Loucy (cell line): Measurements from ENCODE around the gene NUB1.
A peak's percentile ranks its signal among the peaks of the same experiment; 100 is the strongest.

Experiments
- H2AFZ ChIP-seq: fragments of 200-600 bp; sonication (generic); 2 replicates; pipeline ENCODE4 v1.6.0; 2016; ENCODE audit warnings: antibody characterized with exemption, mild to moderate bottlenecking, low read length, moderate library complexity
- H3F3A ChIP-seq: fragments of 200-600 bp; 2 replicates; pipeline ENCODE4 v1.6.0; 2016; ENCODE audit warnings: antibody characterized with exemption, low read depth, mild to moderate bottlenecking
- H3K27me3 ChIP-seq: fragments of 200-600 bp; sonication (generic); 2 replicates; pipeline ENCODE4 v1.6.1; 2014; ENCODE audit warnings: low read length, mild to moderate bottlenecking; ENCODE audit not compliant: insufficient read depth, poor library complexity, severe bottlenecking
- H3K36me3 ChIP-seq: fragments of 200-600 bp; sonication (generic); 2 replicates; pipeline ENCODE4 v1.6.1; 2016; ENCODE audit warnings: low read length; ENCODE audit not compliant: insufficient read depth
- H3K4me1 ChIP-seq: fragments of 200-600 bp; sonication (generic); 2 replicates; pipeline ENCODE4 v1.5.1; 2014; ENCODE audit warnings: low read length, mild to moderate bottlenecking; ENCODE audit not compliant: insufficient read depth, poor library complexity, severe bottlenecking
- H3K4me2 ChIP-seq: fragments of 200-600 bp; sonication (generic); 2 replicates; pipeline ENCODE4 v1.6.0; 2014; ENCODE audit warnings: antibody characterized with exemption, low read length, low read depth, mild to moderate bottlenecking; ENCODE audit not compliant: poor library complexity, severe bottlenecking
- H3K4me3 ChIP-seq: fragments of 200-600 bp; sonication (generic); 2 replicates; pipeline ENCODE4 v1.5.1; 2014; ENCODE audit warnings: low read length, mild to moderate bottlenecking, mixed read lengths; ENCODE audit not compliant: poor library complexity, severe bottlenecking
- H3K79me2 ChIP-seq: fragments of 200-600 bp; sonication (generic); 2 replicates; pipeline ENCODE4 v1.6.1; 2014; ENCODE audit warnings: low read length; ENCODE audit not compliant: insufficient read depth
- H3K9ac ChIP-seq: fragments of 200-600 bp; sonication (generic); 2 replicates; pipeline ENCODE4 v1.6.0; 2014; ENCODE audit warnings: mild to moderate bottlenecking, low read depth, low read length, moderate library complexity; ENCODE audit not compliant: poor library complexity, severe bottlenecking
- H3K9me2 ChIP-seq: fragments of 200-600 bp; sonication (generic); replicated peaks from 2 replicates; pipeline ENCODE4 v1.6.1; 2016; ENCODE audit warnings: low read depth, low read length, mixed read lengths
- H3K9me3 ChIP-seq: fragments of 200-600 bp; sonication (generic); 2 replicates; pipeline ENCODE4 v1.6.1; 2014; ENCODE audit warnings: mild to moderate bottlenecking, antibody characterized with exemption, low read length, low read depth; ENCODE audit not compliant: insufficient read depth
- H4K20me1 ChIP-seq: fragments of 200-600 bp; sonication (generic); 2 replicates; pipeline ENCODE4 v1.6.0; 2014; ENCODE audit warnings: antibody characterized with exemption, low read length, mild to moderate bottlenecking; ENCODE audit not compliant: insufficient read depth, poor library complexity, severe bottlenecking
- EZH2phosphoT487 ChIP-seq: fragments of 200-600 bp; IDR thresholded peaks from 2 replicates; pipeline ENCODE4 v1.6.1; 2018; ENCODE audit warnings: antibody characterized with exemption, mild to moderate bottlenecking, moderate library complexity, borderline replicate concordance
- TF ChIP-seq, protein P1 (sequence below): fragments of 200-600 bp; sonication (generic); conservative IDR thresholded peaks from 2 replicates; pipeline ENCODE4 v1.5.1; 2014; ENCODE audit warnings: mild to moderate bottlenecking, antibody characterized with exemption, low read length

NUB1 gene

DNA sequence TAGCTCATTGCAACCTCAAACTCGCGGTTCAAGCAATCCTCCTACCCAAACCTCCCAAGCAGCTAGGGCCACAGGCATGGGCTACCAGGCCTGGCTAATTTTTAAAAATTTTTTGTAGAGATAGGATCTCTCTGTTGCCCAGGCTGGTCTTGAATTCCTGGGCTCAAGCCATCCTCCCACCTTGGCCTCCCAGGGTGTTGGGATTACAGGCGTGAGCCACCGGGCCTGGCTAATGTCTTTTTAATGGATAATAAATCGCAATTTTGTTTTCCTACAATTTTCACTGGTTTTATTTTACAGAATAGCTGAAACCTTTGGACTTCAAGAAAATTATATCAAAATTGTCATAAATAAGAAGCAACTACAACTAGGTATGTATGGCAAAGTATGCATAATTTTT lies 10.9 kb downstream of the NUB1 start:
- H3K9me3 ChIP-seq, result no peaks in the 10 kb centered on the region
- H3F3A ChIP-seq, result peaks cover 12% of the 10 kb centered on the region; the same call in 1 of the 2 replicates
- peaks cover 4% of the 10 kb centered on the region for H4K20me1 ChIP-seq
- peak overlapping the region; percentile 67 for H3K9ac ChIP-seq
- peaks cover 28% of the 10 kb centered on the region; the same call in 1 of the 2 replicates for H3K36me3 ChIP-seq
- H3K4me3 ChIP-seq, result peak overlapping the region; percentile 61
- H3K4me1 ChIP-seq, result peaks cover 45% of the 10 kb centered on the region
- no peaks in the 10 kb centered on the region for H3K27me3 ChIP-seq
- no peak overlapping the region for H2AFZ ChIP-seq
- TF ChIP-seq, protein P1, sequence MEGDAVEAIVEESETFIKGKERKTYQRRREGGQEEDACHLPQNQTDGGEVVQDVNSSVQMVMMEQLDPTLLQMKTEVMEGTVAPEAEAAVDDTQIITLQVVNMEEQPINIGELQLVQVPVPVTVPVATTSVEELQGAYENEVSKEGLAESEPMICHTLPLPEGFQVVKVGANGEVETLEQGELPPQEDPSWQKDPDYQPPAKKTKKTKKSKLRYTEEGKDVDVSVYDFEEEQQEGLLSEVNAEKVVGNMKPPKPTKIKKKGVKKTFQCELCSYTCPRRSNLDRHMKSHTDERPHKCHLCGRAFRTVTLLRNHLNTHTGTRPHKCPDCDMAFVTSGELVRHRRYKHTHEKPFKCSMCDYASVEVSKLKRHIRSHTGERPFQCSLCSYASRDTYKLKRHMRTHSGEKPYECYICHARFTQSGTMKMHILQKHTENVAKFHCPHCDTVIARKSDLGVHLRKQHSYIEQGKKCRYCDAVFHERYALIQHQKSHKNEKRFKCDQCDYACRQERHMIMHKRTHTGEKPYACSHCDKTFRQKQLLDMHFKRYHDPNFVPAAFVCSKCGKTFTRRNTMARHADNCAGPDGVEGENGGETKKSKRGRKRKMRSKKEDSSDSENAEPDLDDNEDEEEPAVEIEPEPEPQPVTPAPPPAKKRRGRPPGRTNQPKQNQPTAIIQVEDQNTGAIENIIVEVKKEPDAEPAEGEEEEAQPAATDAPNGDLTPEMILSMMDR, result no peak
- no peak for TF ChIP-seq EZH2phosphoT487
- H3K79me2 ChIP-seq, result peaks cover 26% of the 10 kb centered on the region; the same call in 1 of the 2 replicates
- no peaks in the 10 kb centered on the region for H3K9me2 ChIP-seq
- H3K4me2 ChIP-seq, result peak overlapping the region; percentile 71

DNA sequence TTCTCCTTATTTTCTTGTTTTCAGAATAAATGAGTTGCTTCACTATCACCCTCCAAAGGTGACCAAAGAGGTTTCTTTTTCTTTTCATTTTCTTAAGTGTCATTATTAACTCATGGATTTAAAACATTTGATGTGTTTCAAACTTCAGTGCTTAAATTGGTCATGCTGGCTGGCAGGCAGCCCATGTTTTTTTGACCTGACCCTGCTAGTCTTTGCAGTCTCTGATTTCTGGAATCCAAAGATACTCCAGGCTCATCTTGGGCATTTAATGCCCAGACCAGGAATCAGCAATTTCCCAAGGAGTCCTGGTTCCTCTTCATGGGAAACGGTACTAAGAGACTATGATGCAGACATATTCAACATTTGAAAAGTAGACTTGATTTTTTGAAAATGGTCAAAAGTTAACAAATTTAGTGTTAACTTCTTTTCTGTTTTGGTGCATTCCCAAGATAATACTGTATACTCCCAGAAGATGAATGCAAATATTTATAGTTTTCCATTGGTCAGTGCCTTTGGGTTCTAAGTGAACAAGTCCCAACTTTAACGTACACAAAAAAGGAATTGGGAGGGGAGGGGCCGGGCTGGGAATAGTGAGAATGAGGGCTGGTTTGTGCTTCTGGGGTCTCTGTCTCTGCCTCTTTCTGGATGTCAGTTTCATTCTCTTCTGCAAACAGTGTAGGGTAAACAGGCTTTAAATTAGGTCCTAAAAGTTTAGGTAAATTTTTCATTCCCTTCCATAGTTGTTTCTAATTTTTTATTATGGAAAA lies 19.8 kb downstream of the NUB1 start:
- H3K79me2 ChIP-seq, result no peaks in the 10 kb centered on the region
- no peaks in the 10 kb centered on the region for H3K4me1 ChIP-seq
- no peaks in the 10 kb centered on the region for H3K9me3 ChIP-seq
- peaks cover 42% of the 10 kb centered on the region; the same call in 1 of the 2 replicates for H3K36me3 ChIP-seq
- no peak overlapping the region for H2AFZ ChIP-seq
- no peaks in the 10 kb centered on the region for H4K20me1 ChIP-seq
- no peak overlapping the region for H3K4me2 ChIP-seq
- H3F3A ChIP-seq, result no peaks in the 10 kb centered on the region
- H3K4me3 ChIP-seq, result no peak overlapping the region
- no peaks in the 10 kb centered on the region for H3K27me3 ChIP-seq
- TF ChIP-seq, protein P1, result no peak
- no peak for TF ChIP-seq EZH2phosphoT487
- no peaks in the 10 kb centered on the region for H3K9me2 ChIP-seq
- no peak overlapping the region for H3K9ac ChIP-seq

DNA sequence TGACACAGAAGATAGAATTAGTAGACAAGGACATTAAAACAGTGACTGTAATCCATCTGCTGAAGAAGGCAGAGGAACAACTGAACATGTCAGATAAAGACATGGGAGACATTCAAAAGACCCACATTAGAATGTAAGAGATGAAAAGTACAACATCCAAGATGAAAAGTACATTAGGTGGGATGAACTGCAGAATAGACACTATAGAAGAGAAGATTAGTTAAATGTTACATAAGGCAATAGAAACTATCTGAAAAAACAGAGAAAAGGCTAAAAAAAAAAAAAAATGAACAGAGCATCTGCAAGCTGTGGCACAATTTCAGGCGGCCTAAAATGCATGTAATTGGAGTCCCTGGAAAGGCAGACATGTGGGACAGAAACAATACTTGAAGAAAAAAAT lies 21.6 kb downstream of the NUB1 start:
- Histone ChIP-seq H3K9me3 (no peaks in the 10 kb centered on the region), H3K4me3 (no peak overlapping the region), H3K36me3 (peaks cover 39% of the 10 kb centered on the region; the same call in 1 of the 2 replicates), H3K4me1 (no peaks in the 10 kb centered on the region), H4K20me1 (no peaks in the 10 kb centered on the region), H3K27me3 (no peaks in the 10 kb centered on the region), H3K9me2 (no peaks in the 10 kb centered on the region), H3K79me2 (no peaks in the 10 kb centered on the region), H3F3A (no peaks in the 10 kb centered on the region), H2AFZ (no peak overlapping the region), H3K9ac (no peak overlapping the region), H3K4me2 (no peak overlapping the region)
- no peak for TF ChIP-seq EZH2phosphoT487
- TF ChIP-seq, protein P1, result no peak
